NCI-H345 treated with DMSO at 0.1 percent for 48 hours (cell line): Measurements from ENCODE around the gene SORCS2.

ENCODE experiments used
- DNase-seq: peaks from one replicate; lab custom pipeline; 2025; ENCODE audit not compliant: unreplicated experiment; lab: John Stamatoyannopoulos, UW

The SORCS2 gene

DNA sequence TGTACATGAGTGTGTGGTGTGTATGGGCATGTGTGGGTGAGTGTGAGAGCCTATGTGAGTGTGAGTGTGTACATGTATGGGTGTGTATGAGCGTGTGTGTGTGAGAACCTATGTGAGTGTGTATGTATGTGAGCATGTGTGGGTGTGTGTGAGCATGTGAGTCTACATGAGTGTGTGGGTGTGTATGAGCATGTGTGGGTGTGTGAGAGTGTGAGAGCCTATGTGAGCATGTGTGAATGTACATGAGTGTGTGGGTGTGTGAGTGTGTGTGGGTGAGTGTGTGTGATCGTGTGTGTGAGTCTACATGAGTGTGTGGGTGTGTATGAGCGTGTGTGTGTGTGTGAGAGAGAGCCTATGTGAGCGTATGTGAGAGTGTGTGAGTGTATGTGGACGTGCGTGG is 447.8 kb downstream of the SORCS2 start:
- DNase-seq, result no peak

DNA sequence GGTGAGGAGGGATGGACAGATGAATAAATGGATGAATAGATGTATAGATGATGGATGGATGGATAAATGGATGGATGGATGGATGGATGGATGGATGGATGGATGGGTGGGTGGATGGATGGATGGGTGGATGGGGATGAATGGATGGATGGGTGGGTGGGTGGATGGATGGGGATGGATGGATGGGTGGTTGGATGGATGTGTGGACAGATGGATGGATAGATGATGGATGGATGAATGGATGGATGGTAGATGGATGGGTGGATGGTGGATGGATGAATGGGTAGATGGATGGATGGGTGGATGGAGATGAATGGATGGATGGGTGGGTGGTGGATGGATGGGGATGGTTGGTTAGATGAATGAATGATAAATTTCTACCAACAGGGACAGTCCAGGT is 449.4 kb downstream of the SORCS2 start:
- DNase-seq, result no peak

DNA sequence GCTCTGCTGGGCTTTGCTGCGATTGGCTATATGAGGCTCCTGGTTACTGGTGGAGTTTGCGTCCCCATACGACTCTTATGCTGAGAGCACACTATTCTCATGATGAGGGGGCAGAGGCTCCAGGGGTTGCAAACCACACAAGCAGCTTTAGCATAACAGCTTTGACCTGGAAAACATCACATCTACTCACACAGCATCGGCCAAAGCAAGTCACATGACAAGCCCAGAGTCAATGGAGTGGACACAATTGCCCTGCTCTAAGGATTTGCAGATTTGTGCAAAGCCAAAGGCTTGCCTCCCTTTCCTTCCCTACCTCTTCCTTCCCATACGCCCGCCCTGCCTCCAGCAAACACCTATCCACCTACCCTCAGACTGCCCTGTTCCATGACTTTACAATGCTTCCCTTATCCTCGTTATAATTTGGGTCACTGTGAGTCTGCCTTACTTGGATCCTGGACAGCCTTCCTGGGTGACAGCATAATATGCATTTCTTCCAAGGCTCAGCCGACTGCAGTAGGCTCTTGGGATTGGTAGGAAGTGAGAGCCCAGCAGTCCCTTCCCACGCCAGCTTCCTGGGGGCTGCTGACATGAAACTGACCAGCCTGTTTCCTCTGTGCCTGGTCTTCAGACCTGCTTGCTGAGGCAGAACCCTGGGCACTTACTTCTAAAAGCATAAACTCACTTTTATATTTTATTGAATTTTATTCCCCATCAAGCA is 450.6 kb downstream of the SORCS2 start:
- DNase-seq, result no peak

DNA sequence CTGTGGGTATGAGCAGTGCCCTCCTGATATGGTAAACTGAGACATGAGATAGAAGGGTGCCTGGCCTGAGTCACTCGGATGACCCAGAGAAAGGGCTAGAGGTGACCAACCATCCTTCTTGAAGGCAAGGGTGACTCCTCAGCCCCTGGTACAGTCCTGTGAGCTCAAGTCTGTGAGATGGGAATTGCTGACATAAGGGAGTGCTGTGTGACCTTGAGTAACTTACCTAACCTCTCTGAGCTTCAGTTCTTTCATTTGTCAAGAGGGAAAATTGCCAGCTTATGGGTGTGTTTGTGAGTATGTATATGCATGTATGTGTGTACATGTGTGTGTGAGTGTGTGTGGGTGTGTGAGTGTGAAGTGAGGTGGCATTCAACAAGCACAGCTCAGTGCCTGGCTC is 452.8 kb downstream of the SORCS2 start:
- no peak for DNase-seq

DNA sequence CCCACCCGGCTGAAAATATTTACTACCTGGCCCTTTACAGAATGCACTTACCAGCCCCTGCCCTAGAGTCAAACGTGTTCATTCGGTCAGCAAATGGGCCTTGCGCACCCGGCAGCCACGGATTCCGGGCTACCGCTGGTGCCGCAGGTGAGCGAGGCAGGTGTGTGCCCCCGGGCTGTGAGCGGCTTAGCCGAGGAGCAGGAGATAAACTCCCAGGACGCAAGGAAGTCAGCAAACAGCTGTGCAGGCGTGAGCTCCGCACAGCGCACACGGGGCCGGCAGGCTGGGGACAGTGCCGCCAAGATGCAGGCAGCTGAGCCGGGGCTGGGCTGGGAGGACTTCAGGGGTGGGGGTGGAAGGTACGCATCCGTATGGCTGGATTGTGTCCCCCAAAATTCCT is 453.6 kb downstream of the SORCS2 start:
- no peak for DNase-seq

DNA sequence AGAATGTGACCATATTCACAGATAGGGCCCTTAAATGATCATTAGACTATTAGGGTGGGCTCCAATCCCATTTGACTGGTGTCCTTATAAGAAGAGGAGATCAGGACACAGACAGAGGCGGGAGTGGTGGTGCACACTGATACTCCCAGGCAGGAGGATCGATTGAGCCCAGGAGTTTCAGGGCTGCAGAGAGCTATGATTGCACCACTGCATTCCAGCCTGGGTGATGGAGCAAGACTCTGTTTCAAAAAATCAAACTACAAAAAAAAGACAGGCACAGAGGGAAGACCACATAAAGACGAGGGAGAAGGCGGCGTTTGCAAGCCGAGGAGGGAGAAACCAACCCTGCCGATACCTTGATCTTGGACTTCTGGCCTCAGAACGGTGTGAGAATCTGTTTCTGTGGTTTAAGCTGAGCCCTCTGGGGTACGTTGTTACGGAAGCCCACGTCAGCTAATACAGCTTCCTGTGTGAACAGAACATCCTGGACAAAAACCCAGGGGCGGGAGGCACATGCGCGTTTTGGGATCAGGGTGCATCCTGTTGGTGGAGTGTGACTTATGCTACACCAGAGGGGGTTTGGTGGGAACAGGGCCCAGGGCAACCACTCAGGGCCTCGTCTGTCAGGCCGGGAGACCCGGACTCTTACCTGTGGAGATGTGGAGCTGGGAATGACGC is 454.2 kb downstream of the SORCS2 start:
- no peak for DNase-seq

DNA sequence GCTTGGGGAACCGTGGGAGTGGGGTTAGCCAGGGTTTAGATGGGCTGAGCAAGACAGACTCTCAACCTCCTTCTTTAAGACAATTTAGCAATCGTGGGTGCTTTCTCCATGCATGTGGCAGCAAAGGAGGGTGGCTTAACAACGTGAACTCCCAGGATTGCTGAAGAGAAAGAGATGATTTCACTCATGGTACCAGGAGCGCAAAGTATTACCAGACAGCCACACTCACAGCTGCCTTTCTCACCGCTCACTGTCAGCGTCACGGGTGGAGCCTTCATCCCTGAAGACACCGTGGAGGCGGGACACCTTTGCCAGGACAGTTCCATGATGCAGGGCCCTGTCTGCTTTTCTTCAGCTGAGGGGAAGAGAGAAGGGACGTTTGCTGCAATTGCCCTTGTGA is 454.8 kb downstream of the SORCS2 start:
- no peak for DNase-seq

DNA sequence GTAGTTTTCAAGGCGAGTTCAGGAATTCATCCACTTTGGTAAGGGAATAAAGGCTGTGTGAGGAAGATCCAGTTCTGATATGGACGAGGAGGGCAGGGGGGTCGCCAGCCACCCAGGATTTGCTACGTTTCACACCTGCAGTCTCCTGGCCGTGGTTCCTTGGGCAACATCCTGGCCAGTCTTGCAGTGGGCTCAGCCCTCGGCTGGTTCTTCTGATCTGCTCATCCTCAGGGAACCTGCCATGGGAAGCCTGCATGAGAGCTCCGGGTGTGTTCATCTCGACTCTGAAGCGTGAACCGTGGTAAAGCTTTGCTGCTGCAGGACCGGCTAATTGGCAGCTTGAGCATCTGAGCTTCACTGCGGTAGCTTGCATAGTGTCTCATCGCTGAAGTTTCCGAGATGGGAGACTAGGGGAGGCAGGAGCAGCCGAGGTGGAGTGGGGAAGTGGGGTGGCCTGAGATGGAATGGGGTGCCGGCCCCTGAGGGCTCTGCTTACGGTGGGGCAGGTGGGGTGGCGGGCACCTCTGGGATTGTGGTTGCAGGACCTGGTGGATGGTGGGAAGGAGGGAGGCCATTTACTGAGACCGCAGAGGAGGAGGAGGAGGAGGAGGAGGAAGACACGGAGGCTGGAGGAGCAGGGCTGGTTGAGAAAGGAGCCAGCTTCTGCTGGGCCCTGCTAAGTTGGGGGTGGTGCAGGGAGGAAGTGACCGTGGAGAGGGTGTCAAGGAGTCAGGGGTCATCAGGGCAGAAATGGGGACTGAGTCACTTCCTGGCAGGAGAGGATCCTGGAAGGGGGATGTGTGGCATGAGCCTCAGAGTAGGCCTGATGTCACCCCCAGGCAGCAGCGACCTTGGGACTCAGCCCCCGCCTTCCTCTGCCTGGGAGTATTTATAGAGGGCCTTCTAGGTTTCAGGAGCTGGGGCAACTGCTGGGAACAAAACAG is 455.5 kb downstream of the SORCS2 start:
- DNase-seq, result no peak

DNA sequence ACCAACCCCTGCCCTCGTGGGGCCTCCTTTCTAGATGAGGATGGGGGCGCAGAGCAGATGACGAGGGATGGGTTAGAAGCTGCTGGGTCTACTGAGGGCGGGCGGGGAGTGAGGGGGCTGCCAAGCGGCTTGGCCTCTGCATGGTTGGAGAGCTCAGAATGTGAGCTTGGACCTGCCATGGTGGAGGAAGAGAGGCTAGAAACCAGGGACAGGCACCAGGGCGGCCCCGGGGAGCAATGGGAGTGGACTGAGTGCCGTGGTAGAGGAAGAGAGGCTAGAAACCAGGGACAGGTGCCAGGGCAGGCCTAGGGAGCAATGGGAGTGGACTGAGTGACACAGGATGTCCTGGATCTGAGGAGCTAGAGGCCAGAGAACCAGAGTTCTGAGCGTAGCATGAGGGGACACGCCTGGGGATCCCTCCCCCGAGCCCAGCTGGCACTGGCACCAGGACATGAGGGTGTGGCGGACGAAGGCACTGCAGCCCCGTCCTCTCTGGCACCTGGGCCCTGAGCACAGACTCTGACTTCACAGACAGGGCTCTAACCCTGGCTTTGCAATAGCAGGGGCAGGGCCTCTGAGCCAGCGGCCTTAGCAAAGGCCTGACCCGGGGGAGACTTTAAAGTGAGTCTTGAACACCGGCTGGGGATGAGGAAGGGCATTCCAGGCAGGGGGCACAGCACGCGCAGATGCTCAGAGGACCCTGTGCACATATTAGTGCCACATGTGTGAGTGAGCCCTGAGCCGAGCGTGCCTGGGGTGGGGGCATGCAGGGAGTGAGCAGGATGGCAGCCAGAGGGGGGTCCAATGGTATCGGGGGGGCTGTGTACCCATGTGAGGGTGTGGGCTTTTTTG is 456.4 kb downstream of the SORCS2 start:
- no peak for DNase-seq

DNA sequence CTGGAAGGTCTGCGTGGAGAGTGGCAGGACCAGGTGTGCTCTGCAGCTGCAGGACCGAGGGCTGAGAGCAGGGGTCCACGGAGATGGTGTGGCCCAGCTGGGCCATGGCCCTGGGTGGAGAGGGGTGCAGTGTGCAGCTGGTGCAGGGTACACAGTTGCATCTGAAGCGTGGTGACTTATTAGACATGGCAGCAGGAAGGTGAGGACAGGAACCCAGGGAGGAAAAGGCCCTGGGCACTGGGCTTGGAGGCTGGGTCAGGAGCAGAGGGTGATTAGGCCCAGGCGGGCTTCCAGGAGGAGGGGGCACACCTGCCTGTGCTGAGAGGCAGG is 457.0 kb downstream of the SORCS2 start:
- DNase-seq, result no peak

DNA sequence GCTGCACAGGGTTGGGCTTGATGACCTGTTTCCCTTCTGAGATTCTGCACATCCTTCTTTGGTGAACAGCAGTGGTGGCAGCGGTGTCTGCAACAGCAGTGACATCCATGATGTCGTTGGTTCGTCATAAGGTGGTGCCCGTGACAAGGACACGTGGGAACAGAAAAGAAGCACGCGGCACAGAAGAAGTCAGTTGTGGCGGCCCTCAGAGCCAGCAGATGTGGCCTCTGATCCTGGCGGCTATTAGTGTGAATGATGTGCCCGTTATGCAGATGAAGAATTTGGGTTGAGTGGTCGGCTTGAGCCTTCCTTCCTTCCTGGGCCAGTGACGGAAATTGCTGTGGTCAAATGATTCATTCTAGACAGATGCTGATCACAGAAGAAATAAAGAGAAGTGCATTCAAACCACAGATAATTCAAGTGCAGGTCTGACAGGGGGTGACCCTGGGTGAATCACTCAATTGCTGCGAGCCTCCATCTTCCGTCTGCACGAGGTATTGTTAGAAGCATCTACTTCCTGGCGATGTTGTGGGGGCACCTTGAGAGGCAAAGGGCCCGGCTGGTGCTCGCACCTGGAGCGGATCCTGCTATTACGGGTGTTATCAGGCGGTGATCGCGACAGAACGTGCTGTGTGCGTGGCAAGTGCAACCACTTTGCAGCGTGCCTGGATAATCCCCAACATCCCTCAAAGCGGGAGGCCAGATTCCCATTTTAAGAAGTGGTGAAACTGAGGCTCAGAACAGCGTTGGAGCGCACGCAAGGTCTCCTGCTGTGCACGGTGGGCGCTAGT is 457.6 kb downstream of the SORCS2 start:
- no peak for DNase-seq

DNA sequence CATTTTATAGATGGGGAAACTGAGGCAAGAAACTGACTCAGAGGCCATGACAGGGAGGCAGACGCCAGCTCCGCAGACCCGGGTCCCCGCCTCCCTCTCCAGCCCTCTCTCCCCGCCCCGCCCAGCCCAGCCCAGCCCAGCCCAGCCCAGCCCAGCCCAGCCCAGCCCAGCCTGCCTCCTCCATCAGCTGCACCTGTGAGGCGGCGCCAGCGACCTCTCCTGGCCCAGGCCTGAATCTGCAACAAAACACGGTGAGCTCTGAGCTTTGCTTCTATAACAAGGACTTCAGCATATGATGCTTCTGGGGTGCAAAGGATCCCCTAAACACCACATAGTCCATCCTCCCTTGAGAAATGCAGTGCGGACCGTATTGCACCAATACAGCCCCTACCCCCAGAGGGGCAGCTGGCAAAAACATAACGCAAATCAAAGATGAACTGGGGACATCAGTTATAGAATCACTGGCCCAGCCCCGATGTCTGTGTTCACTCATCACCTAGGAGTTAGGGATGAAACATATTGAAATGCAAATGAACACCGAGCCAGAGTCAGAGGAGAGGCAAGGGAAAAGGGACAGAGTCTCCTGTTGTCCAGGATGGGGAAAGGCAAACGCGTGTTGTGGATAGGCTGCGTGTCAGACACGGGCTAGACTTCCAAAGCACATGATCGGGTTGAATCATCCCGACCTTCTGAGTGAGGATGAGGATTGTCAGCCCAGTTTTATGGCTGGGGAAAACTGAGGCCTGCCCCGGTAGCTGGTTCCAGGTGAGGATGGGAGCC is 458.5 kb downstream of the SORCS2 start:
- no peak for DNase-seq

DNA sequence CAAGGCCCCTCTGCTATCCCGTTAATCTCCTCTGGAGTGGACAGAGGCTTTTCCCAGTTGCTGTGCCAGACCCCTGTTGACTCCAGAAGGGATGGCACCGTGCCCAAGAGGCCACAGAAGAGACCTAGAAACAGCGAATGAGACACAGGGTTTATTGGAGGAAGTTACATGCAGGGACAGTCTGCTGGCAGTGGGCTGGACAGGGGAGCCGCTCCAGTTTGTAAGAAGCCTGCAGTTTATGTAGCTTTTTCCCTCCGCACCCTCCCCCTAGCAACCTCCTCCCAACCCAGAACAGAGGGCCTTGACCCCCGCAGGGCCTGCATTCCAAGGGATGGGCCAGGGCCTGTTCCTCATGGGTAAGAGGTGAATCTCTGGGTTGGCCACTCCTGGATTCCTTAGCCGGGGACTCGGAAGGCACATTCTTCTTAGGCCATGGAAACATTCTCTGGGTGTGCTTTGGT is 459.2 kb downstream of the SORCS2 start:
- no peak for DNase-seq

DNA sequence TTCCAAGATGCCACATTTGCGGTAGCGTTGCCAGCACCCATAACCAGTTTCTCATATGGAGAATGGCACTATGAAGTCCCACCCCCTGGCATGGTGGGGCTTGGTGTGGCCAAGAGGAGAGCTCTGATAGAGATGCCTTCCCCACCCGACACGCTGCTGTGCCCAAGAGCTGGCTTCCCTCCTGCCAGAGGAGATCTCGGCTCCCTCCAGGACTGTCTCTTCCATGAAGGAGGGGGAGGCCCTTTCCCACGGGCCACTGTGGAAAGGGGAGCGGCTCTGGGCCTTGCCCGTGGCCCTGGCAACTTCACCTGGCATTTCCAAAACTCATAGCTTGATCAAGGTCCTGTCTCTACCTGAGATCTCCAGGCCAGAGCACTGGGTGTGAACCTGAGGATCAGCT is 459.7 kb downstream of the SORCS2 start:
- DNase-seq, result no peak

DNA sequence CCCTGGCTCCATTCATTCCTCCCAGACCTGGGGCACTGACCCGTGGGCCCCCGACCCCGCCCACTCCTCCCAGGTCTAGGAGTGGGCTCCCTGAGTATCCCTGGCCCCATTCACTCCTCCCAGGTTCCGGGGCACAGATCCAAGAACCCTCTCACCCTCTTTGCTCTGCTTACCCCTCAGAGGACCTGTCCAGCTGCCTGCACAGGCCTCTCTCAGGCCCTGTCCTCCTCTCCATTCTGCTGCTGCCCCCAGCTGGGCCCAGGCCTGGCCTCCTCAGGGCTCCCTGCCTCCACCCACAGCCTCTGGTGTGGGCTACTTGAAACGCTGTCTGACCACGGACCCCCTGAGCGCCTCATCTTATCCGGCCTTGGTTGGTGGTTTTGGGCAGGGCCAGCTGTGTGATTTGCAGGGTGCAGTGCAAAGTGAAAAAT is 460.1 kb downstream of the SORCS2 start:
- no peak for DNase-seq

DNA sequence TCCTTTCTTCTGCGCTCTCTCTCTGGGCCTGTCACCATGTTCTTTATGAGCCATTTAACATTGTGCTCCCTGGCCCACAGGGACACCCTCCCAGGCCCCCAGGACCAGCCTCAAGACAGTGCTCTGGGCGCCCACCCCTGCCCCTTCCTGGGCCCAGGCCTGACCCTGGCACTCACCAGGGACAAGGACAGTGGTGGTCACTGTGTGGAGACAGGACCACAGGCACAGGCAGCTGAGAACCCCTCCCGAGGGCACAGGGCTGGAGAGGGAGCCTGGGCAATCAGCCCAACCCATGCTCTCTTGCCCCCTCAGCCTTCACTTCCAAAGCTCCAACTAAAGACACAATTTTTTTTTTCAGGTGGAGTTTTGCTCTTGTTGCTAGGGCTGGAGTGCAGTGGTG is 460.6 kb downstream of the SORCS2 start:
- DNase-seq, result no peak

DNA sequence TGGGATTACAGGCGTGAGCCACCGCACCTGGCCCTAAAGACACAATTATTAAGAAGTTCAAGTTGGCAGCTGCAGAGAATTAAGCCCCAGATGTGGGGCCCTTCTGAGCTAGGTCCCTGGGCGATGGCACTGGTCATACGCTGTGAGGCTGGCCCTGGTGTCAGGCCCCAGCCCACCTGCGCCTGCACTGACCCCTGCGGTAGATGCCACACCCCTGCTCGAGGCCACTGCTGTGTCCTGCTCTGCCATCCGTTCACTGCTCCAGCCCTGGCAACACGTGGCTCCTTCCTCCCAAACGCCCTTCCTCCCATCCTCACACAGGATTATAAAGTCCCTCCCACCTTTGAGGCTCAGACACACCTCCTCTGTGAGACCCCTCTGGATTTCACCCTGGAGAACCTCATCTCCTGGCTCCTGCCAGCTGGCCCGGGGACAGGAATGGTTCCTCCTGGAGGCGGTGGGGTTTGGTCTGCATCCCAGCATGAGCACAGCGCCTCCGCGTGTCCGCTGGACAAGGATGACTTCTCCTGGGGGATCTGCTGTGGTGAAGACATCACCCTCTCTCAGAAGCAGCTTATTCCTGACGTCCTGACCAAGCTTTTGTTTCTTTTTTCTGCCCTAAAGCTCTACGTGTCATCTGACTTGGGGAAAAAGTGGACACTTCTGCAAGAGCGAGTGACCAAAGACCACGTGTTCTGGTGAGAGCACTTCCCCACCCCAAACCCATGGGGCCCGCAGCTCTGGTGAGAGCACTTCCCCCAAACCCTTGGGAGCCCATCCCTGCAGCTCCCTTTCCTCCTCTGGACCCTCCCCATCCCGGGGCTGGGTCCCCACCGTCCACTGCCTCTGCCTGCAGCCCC is 461.4 kb downstream of the SORCS2 start:
- no peak for DNase-seq
